ENCODE data around the gene FAH. TPM values are rescaled to one million over a fixed set of nuclear protein-coding genes. Genes with fewer than 3 reads are reported as not detected.

FAH gene
- total RNA-seq, 1 donor: 38.1 TPM

DNA sequence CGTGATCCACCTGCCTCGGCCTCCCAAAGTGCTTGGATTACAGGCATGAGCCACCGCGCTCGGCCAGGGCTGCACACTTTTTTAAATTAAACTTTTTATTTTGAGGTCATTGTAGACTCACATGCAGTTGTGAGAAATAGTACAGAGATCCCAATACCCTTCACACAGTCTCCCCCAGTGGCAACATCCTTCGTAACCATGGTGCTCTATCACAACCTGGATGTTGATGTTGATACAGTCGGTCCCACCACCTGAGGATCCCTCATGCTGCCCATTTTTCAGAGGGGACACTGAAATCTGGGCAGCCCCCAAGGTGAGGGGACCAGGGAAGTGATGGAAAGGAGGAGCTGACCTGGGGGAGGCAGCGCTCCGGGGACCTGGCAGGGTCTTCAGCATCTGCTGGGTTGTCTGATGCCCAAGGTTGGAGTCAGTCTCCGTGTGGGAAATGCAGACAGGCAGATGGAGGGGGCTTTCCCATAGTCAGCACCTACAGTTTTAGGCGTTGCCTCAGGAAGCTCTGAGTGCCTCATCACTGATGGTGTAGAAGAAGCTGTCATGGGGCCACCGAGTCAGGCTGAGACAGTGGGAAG is 17.1 kb downstream of the FAH start:
- TF ChIP-seq CTCF (IDR thresholded peaks at IDR 0.05; ENCODE audit: insufficient read depth, low read length): no peak
- DNase-seq (ENCODE audit: low read depth): no peak
- no peak overlapping the region for H3K4me3 ChIP-seq (ENCODE audit: low read depth, low read length)

GRCh38 chr15:80170596-80170995 is 17.8 kb downstream of the FAH start:
- TF ChIP-seq CTCF (IDR thresholded peaks at IDR 0.05; ENCODE audit: insufficient read depth, low read length): no peak
- no peak for DNase-seq (ENCODE audit: low read depth)
- H3K4me3 ChIP-seq (ENCODE audit: low read depth, low read length): no peak overlapping the region

DNA sequence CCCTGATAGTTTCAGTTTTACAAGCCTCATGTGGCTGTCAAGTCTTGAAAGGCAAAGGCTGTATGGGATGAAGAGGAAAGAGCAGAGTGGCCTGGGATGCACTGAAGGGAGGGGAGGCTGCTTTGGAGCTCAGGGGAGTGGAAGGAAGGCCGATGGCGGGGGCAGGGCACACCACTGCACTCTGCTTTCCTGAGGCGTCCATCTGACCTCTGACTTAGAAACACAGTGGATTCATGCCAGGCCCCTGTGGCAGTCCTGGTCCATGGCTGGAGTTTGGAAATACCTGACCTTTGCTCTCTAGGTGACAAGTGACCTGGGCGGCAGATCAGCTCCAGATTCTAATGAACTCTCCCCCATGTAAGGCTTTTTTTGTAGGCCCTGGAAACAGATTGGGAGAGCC is 19.0 kb downstream of the FAH start:
- DNase-seq (ENCODE audit: low read depth): no peak
- H3K4me3 ChIP-seq (ENCODE audit: low read depth, low read length): no peak overlapping the region
- TF ChIP-seq CTCF (IDR thresholded peaks at IDR 0.05; ENCODE audit: insufficient read depth, low read length): no peak

DNA sequence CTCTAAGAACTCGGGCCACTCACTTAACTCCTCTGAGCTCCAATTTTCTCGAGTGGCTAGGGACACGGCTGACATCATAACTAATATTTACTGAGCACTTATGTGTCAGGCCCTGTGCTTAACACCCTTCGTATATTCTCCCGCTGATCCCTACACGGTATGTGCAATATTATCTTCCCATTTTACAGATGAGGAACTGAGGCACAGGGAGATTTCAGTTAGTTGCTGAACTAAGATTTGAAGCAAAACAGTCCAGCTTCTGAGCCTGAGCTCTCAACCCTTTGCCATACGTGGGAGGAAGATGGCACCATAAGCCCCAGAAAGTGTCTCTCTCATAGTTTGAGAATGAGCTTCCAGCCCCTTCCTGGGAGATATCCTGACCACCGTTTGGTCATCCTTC is 19.6 kb downstream of the FAH start:
- H3K4me3 ChIP-seq (ENCODE audit: low read depth, low read length): no peak overlapping the region
- no peak for TF ChIP-seq CTCF (IDR thresholded peaks at IDR 0.05; ENCODE audit: insufficient read depth, low read length)
- DNase-seq (ENCODE audit: low read depth): no peak

- H3K4me3 ChIP-seq (ENCODE audit: low read depth, low read length): no peak overlapping the region
- TF ChIP-seq CTCF (IDR thresholded peaks at IDR 0.05; ENCODE audit: insufficient read depth, low read length): peak; percentile 80
- peak; percentile 59 for DNase-seq (ENCODE audit: low read depth)
Observed at GRCh38 chr15:80173022-80173759, 20.4 kb downstream of the FAH start.

DNA sequence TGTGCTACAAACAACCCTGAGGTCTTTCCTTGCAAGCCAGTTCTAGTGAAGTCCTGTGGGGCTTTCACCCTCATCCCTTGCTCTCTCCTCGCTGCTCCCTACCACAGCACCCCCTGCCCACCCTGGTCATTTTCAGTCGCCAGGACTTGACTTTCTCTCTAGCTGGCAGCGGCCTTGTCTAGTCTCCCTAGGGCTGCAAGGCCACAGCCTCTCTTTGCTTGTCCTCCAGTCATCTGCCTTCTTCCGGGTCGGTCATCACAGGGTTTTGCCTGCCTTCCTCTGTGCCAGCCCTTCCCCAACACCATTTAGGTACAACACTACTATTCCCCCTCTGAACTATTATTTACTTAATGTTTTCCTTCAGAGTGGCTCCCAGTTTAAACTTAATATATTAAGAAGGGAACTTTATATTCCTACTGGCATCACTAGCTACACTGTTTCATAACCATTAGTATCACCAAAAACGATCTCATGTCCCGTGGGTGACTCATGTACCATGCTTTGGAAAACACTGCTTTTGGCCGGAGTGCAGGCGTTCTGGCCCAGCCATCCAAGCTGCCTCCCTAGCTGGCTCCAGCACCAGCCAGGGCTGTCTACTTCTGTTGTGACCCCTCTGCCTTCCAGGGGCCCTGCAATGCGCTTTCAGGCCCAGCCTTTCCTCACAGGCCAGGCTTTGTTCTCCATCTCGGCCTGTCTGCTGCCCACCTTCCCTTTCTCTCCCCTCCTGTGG is 21.4 kb downstream of the FAH start:
- TF ChIP-seq CTCF (IDR thresholded peaks at IDR 0.05; ENCODE audit: insufficient read depth, low read length): no peak
- peak; percentile 91 for DNase-seq (ENCODE audit: low read depth)
- H3K4me3 ChIP-seq (ENCODE audit: low read depth, low read length): no peak overlapping the region
